Lower leg skin (tissue), 3 donors: ENCODE results near the gene ALDH18A1.

Experiments
- POLR2A ChIP-seq, 2 donors: fragments of 450-650 bp; IDR thresholded peaks; one replicate each; pipeline ENCODE4 v1.6.1; 2016 to 2017; ENCODE audit warnings: antibody characterized with exemption in 2 of 2, mild to moderate bottlenecking in 1 of 2, moderate library complexity in 1 of 2
- TF ChIP-seq, protein P1 (sequence below), 3 donors: fragments of 450-650 bp; IDR thresholded peaks; one replicate each; pipeline ENCODE4 v1.5.1; 2016; ENCODE audit warnings: antibody characterized with exemption in 3 of 3, mild to moderate bottlenecking in 3 of 3, moderate library complexity in 2 of 3

DNA sequence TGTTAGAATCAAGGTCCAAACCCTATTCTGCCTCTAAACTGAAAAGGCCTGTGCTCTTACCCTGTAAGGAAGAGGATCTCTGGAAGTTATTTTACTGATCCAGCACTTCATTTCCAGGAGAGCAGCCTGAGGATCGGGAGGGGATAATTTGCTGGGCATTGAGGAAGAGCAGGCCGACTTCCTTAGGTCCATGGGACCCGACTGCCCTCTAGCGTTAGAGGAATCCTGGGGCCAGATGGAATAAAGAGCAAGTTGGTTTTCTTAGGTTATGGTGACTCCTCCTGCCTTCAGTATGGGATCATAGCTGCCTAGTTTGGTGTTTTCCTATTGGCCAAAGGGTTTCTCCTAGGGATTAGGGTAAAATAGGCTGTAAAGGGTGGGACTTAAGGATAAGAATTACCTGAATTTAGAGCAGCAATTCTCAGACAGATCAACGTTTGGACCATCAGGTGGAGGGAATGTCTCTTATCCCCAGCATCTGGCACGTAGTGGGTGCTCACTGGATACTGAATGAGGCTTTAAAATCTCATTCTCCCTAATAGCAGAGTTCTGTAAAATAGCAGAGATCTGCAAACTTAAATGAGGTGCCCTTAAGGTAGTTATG, 55.3 kb downstream of the ALDH18A1 start:
- no peak for TF ChIP-seq POLR2A (IDR thresholded peaks at IDR 0.05)
- TF ChIP-seq, protein P1, sequence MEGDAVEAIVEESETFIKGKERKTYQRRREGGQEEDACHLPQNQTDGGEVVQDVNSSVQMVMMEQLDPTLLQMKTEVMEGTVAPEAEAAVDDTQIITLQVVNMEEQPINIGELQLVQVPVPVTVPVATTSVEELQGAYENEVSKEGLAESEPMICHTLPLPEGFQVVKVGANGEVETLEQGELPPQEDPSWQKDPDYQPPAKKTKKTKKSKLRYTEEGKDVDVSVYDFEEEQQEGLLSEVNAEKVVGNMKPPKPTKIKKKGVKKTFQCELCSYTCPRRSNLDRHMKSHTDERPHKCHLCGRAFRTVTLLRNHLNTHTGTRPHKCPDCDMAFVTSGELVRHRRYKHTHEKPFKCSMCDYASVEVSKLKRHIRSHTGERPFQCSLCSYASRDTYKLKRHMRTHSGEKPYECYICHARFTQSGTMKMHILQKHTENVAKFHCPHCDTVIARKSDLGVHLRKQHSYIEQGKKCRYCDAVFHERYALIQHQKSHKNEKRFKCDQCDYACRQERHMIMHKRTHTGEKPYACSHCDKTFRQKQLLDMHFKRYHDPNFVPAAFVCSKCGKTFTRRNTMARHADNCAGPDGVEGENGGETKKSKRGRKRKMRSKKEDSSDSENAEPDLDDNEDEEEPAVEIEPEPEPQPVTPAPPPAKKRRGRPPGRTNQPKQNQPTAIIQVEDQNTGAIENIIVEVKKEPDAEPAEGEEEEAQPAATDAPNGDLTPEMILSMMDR (IDR thresholded peaks at IDR 0.05), result peak in 1 of 3 donors; percentile 86
